Measurements from ENCODE around the gene NCAPD2. TPM values are rescaled to one million over a fixed set of nuclear protein-coding genes. Genes with fewer than 3 reads are reported as not detected.

Gene NCAPD2
- polyA plus RNA-seq, 1 donor (not counting 4 experiments of a cell fraction or from before 2014, with no cell fraction given), result 33.7 TPM

GRCh38 chr12:6534695-6534944 is 40.7 kb downstream of the NCAPD2 start:
- H4K20me1 ChIP-seq (ENCODE audit: control insufficient read depth, extremely low read depth, insufficient read depth, low read length), result peaks cover 47% of the 10 kb centered on the region

GRCh38 chr12:6534945-6535696 is 41.2 kb downstream of the NCAPD2 start:
- no peaks in the 10 kb centered on the region for H3K9me3 ChIP-seq (ENCODE audit: control insufficient read depth, low read depth, low read length)
- peaks cover 52% of the 10 kb centered on the region for H3K4me1 ChIP-seq (ENCODE audit: control insufficient read depth, extremely low read depth, insufficient read depth, low read length)
- H4K20me1 ChIP-seq (ENCODE audit: control insufficient read depth, extremely low read depth, insufficient read depth, low read length), result peaks cover 47% of the 10 kb centered on the region
- H3K27me3 ChIP-seq (ENCODE audit: control insufficient read depth, extremely low read depth, insufficient read depth, low read length), result no peaks in the 10 kb centered on the region
- dilution Hi-C loops (cut with MboI; ENCODE audit: extremely low pct_ligation_motif_present, low sequenced_read_pairs), result no loop called here
- H3K9me1 ChIP-seq (ENCODE audit: control insufficient read depth, extremely low read depth, insufficient read depth, low read length), result peaks cover 5% of the 10 kb centered on the region
- H3K27ac ChIP-seq (ENCODE audit: control insufficient read depth, insufficient read depth, low read length), result peak overlapping the region; percentile 92
- peaks cover 30 to 46% of the 10 kb centered on the region in 2 experiments for H3K36me3 ChIP-seq (ENCODE audit: control insufficient read depth in 2 of 2, extremely low read depth in 1 of 2, insufficient read depth in 2 of 2, low read length in 2 of 2)
- no peak for FAIRE-seq
- H3K4me3 ChIP-seq (ENCODE audit: control insufficient read depth in 2 of 3, extremely low read depth in 1 of 3, insufficient read depth in 2 of 3, low read depth in 1 of 3, low read length in 3 of 3), result peak overlapping the region; percentile 78 to 95 (median 79)
- H3K9ac ChIP-seq (ENCODE audit: control insufficient read depth, extremely low read depth, insufficient read depth, low read length), result peak overlapping the region; percentile 95
- TF ChIP-seq EZH2 (IDR thresholded peaks at IDR 0.05; ENCODE audit: low read length) (no peak), CTCF (optimal IDR thresholded peaks at IDR 0.05 in 1 of 3, IDR thresholded peaks at IDR 0.05 in 1 of 3, conservative IDR thresholded peaks at IDR 0.05 in 1 of 3; ENCODE audit: extremely low read depth in 1 of 3, insufficient read depth in 2 of 3, low read length in 3 of 3) (no peak)
- peak overlapping the region; percentile 86 for H3K4me2 ChIP-seq (ENCODE audit: control insufficient read depth, extremely low read depth, insufficient read depth, low read depth, low read length)
- peaks cover 30% of the 10 kb centered on the region for H3K79me2 ChIP-seq (ENCODE audit: control insufficient read depth, insufficient read depth, low read length)
- no peak overlapping the region for H2AFZ ChIP-seq (ENCODE audit: control insufficient read depth, low read length)
- DNase-seq (ENCODE audit: low read depth, low spot score), result no peak

More at GRCh38 chr12:6534695-6534944, 40.7 kb downstream of the NCAPD2 start:
- peak overlapping the region; percentile 78 to 95 (median 79) for H3K4me3 ChIP-seq (ENCODE audit: control insufficient read depth in 2 of 3, extremely low read depth in 1 of 3, insufficient read depth in 2 of 3, low read depth in 1 of 3, low read length in 3 of 3)
- H3K9me1 ChIP-seq (ENCODE audit: control insufficient read depth, extremely low read depth, insufficient read depth, low read length), result peaks cover 5% of the 10 kb centered on the region
- peak overlapping the region; percentile 92 for H3K27ac ChIP-seq (ENCODE audit: control insufficient read depth, insufficient read depth, low read length)
- H3K9ac ChIP-seq (ENCODE audit: control insufficient read depth, extremely low read depth, insufficient read depth, low read length), result peak overlapping the region; percentile 95
- H2AFZ ChIP-seq (ENCODE audit: control insufficient read depth, low read length), result no peak overlapping the region
- peaks cover 30% of the 10 kb centered on the region for H3K79me2 ChIP-seq (ENCODE audit: control insufficient read depth, insufficient read depth, low read length)
- peaks cover 30 to 51% of the 10 kb centered on the region in 2 experiments for H3K36me3 ChIP-seq (ENCODE audit: control insufficient read depth in 2 of 2, extremely low read depth in 1 of 2, insufficient read depth in 2 of 2, low read length in 2 of 2)
- dilution Hi-C loops (cut with MboI; ENCODE audit: extremely low pct_ligation_motif_present, low sequenced_read_pairs), result no loop called here
- peak overlapping the region; percentile 86 for H3K4me2 ChIP-seq (ENCODE audit: control insufficient read depth, extremely low read depth, insufficient read depth, low read depth, low read length)
- FAIRE-seq, result no peak
- no peaks in the 10 kb centered on the region for H3K9me3 ChIP-seq (ENCODE audit: control insufficient read depth, low read depth, low read length)
- no peak for TF ChIP-seq CTCF (optimal IDR thresholded peaks at IDR 0.05 in 1 of 3, IDR thresholded peaks at IDR 0.05 in 1 of 3, conservative IDR thresholded peaks at IDR 0.05 in 1 of 3; ENCODE audit: extremely low read depth in 1 of 3, insufficient read depth in 2 of 3, low read length in 3 of 3)
- peaks cover 51% of the 10 kb centered on the region for H3K4me1 ChIP-seq (ENCODE audit: control insufficient read depth, extremely low read depth, insufficient read depth, low read length)
- DNase-seq (ENCODE audit: low read depth, low spot score), result no peak
- no peaks in the 10 kb centered on the region for H3K27me3 ChIP-seq (ENCODE audit: control insufficient read depth, extremely low read depth, insufficient read depth, low read length)
